Lower leg skin (tissue), 3 donors: ENCODE measurements around the gene CDX1.

Experiments used
- CTCF ChIP-seq, 3 donors: fragments of 450-650 bp; IDR thresholded peaks; one replicate each; pipeline ENCODE4 v1.5.1; 2016; ENCODE audit warnings: antibody characterized with exemption in 3 of 3, mild to moderate bottlenecking in 3 of 3, moderate library complexity in 2 of 3
- POLR2A ChIP-seq, 2 donors: fragments of 450-650 bp; IDR thresholded peaks; one replicate each; pipeline ENCODE4 v1.6.1; 2016 to 2017; ENCODE audit warnings: antibody characterized with exemption in 2 of 2, mild to moderate bottlenecking in 1 of 2, moderate library complexity in 1 of 2

DNA sequence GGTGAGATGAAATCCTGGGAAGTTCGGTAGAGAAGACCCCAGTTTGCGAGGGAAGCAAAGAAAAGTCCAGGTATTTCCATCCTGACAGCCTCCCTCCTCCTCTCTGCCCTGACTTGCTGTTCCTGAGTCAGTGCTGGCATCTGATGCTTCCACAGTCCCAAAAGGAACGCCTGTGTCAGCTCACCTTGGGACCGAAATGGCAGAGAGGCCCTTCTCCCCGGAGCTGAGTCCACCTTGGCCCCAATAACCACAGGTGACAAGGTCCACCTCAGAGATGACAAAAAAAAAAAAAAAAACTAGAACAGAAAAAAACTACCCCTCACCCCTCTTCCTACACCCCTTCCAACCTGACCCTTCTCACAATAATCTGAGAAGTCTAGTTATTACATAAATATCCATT lies 54.9 kb downstream of the CDX1 start:
- TF ChIP-seq POLR2A (IDR thresholded peaks at IDR 0.05) (no peak), CTCF (IDR thresholded peaks at IDR 0.05) (no peak)
